GM19463 (cell line): Measurements from ENCODE around the gene CACNB3.

Experiments used
- ATAC-seq: cut with Tn5 transposase; IDR thresholded peaks from one replicate; pipeline ENCODE4 v1.9.1; 2021; ENCODE audit warnings: mild to moderate bottlenecking, moderate library complexity; ENCODE audit not compliant: unreplicated experiment

Gene CACNB3

DNA sequence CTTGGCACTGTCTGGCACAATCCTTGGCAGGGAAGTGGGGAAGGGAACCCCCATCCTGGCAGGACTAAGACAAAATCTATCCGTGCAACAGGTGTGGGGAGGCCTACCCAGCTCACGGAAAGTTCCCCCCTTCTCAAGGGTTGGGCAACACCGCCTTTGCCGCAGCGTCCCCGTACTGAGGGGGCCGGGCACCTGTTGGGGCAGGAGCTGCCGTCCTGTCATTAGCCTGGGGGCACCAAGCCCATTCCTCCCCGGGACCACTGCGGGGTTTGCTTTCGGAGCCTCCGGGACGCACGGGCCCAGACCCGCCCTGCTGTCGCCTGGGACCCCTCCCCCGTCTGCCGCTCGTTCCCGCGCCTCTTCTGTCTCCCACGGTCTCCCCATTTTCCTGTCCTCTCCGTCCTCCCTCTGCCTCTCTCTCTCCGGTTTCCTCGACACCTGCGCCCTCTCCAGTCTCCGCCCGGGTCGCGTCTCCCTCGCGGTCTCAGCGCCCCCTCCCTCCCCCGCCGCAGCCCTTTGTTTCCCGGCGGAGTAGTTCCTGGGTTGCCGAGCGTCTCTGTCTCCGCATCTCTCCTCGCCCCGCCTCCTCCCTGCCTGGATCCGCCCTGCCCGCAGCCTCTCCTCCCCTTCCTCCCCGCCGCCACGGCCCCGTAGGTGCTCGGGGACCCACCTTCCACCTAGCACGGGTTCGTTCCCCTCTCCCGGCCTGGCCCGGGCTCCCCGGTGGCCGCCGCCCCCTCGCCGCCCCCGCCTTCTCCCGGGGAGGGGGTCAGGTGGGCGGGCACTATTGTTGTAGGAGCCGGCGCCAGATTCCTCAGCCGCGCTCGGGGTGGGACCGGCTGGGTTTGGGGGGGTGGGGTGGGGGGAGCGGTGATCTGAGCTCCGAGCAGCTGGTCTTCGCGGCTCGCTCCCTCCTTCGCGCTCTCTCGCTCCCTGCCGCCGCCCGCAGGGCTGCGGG is at the start of gene CACNB3:
TSS of gene CACNB3 (plus strand) at position 624 of the 958 bp plus-strand sequence. CDS start 434 bp downstream, outside the sequence.
- ATAC-seq, result no peak

DNA sequence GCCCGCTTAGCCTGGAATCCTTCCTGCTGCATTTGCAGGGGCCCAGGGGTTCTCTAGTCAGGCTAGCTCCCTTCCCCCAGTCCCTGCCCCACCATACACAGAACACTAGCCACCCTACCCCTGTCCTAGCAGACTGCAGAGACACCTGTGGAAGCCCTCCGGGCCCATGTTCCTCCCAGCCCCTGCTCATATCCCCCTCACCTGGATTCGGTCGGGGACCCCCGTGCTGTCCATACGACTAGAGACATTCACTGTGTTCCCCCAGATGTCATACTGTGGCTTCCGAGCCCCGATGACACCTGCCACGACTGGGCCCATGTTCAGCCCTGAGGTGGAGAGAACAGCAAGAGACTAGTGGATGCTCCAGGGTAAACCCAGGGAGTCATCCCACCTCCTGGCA is 49.6 kb upstream of the CACNB3 start:
- no peak for ATAC-seq

DNA sequence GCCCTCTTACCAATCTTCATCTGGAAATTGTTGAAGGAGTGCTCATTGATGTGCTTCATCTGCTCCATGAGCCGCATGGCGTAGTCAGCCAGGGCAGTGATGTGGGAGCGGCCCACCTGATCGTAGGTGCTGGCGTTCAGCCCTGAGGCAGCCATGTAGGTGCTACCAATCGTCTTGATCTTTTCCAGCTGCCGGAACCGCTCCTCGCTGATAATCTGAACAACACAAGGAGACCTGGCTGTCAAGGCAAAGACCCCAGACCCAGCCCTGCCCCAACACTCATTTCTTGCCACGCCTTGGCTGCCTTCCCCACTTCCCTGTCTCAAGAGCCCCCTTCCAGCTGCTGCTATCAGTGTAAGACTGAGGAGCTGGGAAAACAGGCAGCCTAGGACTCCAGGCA is 47.5 kb upstream of the CACNB3 start:
- no peak for ATAC-seq

DNA sequence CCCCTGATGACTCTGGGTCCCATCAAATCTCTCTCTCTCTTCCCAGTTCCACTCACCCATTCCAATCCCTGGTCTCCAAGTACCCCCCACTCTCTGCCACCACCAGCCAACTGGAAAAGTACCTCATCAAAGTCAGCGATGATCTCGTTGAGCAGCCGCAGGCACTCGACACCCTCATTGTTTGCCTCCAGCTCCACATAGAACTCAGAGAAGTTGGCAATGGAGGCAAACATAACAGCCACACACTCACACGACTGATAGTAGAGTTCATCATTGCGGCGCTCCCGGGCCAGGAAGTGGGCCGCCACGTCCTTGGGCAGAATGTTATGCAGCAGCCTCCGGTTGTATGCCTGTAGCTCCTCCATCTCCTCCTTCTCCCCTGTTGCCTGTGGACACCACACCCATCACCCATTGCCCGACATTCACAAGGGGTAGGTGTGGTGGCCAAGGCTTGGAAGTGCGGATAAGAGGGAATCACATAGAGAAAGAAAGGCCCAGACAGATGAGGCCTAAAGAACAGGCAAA is 46.6 kb upstream of the CACNB3 start:
- no peak for ATAC-seq

DNA sequence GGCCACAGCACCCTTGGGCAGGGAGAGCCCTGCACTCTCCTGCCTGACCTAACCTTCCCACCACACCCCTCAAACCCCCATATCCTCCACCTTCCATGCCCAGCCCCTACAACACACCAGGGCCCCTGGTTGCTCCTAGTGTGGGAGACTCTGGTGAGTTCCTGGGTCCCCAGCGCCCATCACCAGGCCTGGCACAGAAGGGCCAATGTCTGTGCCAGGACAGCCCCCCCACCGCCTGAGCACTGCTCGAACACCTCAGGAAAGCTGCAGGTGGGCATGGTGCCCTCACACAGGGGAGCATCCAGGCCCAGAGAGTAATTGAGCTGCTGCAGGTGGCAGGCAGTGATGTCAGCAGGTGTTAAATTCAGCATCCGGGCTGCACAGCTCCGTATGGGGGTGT is 44.6 kb upstream of the CACNB3 start:
- no peak for ATAC-seq

DNA sequence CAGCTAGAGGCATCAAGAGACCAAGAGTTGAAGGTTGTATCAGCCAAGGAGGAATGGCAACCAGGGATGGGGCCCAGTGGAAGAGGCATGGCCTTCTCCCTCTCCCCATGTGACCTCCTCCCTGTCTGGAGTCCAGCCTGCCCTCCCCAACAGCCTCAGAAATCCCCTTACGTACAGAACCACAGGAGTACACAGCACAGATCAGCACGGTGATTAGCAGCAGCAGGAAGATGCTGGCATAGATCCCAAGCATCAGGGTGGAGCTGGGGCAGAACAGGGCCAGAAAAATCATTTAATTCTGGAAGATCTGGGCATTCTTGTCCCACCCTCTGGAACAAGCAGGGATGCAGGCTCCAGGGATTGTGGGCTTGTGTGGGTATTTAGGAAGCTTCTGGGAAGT is 43.8 kb upstream of the CACNB3 start:
- ATAC-seq, result no peak

DNA sequence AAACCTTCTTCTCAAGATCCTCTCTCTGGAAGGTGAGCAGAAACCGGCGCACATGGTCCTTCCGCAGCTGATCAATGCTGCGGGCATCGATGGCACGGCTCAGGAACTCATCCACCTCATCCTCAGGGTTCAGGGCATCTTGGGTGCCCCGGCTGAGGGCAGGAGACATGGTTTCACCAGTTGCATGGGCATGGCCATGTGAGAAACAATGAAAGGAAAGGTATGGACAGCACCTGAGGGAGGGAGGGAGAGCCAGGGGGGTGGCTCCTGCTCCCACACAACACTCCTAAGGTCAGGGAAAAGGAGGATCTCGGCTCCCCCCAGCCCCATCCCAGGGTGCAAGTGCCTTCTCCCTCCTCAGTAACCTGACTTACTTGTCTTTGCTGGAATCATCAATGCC is 43.0 kb upstream of the CACNB3 start:
- no peak for ATAC-seq

DNA sequence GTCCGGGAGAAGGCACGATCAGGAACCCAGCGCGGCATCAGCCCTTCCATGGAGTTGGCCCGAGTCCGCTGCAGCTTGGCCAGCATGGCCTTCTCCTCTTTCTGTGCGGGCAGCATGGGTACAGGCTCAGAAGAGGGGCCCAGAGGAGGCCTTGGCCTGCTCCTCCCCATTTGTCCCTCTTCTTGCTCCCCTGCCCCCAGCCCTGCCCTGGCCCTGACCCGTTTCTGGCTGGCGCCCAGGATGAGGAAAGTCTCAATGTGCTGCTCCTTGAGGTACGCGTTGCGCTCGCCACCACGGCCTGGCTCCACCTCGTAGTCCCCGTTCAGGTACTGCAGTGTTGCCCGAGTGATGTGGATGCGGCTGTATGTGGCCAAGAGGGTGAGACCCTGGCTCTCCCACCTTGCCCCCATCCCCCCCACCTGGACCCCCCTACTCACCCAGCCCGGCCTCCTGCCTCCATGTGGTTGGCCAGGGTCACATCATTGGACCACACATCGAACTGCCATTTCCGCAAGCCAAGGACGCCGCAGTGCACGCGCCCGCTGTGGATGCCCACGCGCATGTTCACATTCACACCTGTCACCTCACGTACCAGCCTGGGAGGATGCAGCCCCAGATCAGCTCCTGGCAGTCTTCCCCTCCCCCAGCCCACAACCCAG is 42.2 kb upstream of the CACNB3 start:
- no peak for ATAC-seq

DNA sequence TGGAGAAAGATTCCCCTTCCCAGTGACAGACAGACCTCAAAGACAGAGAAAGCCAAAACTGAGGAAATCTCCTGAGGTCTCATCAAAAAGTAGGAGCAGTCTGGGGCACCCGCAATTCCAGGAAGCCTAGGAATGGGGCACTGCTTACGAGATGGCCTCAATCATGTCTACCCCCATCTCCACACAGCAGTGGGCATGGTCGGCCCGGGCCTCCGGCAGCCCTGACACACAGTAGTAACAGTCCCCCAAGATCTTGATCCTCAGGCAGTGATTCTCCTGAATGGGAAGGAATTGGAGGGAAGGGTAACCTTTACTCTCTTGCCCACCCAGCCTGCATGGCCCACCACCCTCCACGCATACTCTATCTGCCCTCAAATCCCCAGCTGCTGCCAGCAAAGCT is 41.3 kb upstream of the CACNB3 start:
- ATAC-seq, result no peak

DNA sequence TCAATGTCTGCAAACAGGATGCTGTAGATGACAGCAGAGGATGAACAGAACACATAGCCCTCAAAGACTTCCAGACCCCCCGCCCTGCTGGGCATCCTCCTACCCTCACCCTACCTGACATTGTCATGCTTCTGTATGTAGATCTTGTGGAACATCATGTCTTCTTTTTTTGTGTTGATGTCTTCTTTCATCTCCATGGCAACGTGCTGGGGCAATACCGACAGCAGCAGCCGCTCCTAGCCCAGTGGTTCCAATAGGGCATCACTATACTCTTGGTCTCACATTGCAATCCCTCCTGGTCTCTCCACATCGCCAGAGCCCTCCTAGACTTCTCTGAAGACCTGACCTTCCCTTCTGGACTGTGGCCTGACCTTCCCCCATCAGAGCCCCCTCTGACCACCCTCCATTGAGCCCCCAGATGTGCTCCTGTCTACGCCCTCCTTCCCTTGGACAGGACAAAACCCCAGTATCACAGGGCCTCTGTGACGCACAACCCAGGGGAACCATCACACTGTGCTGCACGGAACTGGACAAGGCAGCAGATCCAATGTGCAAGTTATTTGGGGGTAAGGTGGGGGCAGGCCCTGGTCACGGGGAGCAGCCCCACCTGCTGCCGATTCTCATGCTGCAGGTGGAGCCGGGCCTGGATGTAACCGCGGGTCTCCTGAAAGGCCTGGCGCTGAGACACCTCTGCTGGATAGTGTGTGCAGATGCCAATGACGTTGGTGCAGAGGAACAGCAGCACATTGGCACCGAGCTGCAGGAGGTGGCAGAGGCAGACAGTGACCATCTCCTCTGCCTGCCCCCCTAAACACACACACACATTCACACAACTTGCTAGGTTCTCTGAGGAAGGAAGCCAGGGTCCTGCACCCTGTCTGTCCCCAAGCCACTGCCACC is 40.5 kb upstream of the CACNB3 start:
- ATAC-seq, result no peak

DNA sequence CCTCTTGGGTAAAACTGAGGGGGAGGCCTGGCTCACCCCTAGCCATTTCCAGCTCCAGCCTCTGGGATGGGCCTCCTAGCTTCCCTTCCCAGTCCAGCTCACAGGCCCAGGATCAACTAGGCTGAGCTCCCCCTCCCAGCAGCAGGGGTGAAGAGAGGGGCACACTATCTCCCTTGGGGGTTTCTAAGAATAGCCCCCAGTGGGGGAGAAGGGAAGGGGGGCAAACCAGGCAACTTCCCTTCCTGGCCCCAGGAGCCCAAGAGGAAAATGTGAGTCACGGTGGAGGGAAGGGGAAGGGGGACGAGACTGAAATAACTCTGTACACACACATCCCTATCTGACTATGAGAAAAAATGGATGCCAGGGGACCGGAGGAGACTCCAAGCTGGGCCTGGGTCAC is 38.4 kb upstream of the CACNB3 start:
- no peak for ATAC-seq

DNA sequence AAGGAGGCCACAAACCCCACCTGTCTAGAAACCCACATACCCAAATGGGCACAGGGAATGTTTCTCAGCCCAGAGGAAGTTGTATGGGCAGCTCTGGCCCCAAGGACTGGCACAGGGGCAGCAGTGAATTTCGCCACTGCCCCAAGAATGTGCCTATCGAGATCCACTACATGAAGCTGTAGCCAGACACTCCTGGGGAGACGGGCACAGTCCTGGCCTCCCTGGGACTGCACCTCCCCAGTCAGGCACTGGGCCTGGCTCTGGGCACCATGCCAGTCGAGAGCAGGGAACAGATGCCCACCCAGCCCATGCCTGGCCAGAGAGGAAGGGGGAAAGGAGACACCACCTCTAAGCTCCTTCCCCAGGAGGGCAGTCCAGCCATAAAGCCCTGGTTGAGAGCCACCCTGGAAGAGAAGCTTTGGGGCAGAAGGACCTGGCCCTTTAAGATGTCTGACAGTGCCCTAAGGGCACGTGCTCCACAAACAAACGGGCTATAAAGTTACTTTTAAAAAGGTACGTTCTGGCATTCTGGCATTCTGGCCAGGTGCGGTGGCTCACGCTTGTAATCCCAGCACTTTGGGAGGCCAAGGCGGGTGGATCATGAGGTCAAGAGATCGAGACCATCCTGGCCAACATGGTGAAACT is 37.8 kb upstream of the CACNB3 start:
- no peak for ATAC-seq

DNA sequence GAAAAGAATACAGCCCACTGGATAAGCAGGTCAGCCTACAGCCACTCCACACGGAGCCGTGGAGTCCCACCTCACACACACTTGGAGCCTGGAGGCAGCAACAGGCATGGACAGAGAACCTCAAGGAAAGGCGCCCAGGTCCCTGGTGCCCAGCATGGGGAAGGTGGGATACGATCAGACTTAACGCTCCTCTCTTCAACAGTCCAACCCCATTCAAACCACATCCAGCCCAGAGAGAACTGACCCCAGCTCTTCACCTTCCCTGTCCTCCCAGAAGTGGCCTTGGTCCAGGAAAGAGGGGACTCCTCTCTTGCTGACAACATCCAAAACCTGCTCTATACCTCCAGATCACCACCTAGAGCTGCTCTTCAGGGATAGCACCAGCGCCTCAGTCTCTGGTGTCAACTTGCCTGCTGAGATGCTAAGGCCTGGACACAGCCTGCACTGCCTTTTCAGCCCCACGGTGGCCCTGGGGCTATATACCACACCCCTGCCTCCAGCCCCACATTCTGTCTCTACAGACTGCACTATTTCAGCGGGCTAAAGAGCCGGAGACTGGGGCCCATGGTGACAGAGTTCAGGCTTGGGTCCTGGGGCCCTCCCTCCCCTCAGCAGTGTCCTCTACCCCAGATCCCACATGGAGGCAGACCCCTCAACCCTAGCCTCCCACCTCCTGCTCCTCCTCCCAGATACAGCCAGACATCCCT is 36.4 kb upstream of the CACNB3 start:
- ATAC-seq, result no peak

DNA sequence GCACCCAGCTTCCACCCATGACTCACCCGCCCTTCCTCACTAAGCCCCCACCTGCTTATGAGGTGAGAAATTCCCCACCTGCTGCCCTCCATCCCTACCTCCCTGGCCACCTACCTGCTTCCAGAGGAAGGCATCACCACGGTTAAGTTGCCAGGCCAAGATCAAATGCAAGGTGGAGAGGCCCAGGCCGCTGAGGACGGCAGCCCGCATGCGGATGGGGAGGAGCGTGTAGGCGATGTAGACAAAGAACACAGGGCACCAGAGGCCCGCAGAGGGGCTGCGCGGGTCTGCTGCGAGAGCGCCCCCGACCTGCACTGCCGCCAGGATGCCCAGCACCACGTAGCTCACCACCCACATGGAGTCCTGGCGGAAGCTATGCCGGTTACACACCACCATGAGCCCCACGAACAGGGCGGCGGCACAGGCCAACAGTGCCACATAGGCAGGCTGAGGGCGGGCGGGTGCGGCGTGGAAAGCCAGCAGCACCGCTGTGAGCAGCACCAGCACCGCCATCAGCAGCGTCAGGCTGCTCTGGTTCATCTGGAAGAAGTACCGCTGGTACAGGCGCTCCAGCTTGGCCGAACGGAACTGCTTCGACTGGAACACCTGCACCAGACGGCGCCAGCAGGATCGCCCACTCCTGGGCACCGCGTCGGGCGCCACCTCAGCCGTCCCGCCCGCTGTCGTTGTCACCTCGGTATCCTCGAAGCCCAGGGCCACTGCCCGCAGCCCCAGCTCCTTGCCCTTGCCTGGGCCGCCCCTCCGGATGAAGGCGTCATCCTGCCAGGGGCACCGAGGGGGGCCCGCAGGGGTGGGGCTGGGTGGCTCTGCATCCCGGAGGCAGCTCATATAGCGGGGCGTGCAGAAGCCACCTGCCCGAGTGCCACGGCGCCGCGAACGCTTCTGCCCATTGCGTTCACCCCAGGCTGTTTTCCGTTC is 35.6 kb upstream of the CACNB3 start:
- ATAC-seq, result no peak

DNA sequence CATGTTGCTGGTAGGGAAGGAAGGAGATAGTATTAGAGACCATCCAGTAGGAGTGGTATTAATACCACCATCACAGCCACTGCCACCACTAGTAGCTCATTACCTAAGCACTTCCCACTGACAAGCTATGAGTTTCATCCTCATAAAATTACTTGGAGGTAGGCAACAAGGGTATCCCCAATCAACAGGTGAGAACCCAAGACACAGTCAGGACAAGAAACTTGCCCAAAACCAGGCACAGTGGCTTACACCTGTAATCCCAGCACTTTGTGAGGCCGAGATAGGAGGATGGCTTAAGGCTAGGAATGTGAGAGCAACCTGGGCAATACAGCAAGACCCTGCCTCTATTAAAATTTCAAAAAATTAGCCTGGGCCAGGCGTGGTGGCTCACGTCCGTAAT is 34.9 kb upstream of the CACNB3 start:
- ATAC-seq, result no peak

DNA sequence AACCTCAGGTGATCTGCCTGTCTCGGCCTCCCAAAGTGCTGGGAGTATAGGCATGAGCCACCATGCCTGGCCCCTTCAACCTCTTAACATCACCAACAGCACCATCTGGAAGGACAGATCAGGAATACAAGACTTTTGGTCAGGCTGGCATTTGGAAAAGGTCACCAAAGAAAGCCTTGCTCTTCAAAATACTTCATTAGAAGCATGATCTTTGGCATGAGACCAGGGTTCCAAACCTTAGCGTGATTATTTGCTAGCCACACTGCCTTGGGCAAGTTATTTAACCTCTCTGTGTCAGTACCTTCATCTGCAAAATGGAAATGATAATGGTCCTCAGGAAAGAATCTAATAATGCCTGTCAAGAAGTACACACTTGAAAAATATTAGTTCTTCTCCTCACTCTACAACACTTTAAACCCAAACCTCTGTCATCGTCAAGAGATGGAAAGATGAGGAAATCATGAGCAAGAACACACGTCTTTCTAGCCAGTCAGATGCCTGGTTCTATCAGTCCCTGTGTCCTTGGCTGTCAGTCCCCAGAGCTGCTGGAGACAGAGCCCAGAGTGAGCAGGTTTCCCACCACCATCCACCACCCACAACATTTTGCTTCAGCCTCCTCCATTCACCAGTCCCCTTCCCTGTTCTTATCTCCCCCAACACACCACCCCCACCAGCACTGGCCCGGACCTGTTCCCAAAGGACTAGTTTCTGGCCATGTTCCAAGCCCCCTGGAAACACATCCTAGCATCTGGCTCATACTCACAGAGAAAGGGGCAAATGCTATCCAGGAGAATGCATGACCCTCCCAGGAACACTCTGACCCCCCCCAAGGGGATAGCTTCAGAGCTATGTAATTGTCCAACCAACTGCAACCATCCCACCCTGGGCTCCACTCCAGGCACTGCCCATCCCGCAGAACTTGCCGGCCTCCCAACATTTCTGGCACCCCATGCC is 31.4 kb upstream of the CACNB3 start:
- no peak for ATAC-seq

DNA sequence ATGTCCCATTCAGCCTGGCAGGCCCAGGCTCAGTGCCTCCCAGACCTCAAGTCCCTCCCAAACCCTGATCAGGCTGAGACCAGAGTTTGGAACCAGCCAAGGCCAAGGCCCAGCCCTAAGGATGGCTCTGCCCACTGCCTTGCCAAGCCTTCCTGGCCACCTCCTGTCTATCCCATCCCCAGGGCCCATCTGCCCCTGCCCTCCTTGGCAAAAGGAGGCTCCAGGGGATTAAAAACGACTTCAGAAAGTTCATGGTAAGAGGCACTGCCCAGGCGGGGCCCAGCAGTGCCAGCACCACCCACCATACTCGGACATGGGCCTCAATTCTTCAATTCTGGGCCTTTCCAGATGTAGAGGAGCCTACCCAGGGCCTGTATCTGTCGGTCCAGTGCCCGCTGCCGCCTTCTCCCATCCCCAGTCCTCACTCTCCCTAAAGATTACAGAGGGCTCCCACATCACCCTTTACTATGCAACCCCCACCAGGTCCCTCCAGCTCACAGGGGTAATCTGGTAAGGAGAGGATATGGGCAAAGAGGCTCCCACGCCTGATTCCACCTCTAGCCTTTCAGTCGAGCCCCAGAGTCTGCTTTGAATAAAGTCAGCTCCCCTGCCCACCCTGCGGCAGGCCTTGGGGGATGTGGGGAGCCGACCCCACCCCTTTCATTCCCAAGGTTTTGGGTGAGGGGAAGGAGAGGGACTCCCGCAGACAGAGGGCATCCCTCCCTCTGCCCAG is 30.3 kb upstream of the CACNB3 start:
- ATAC-seq, result no peak
